OCI-LY1 (cell line): ENCODE measurements around the gene MTERF1.

Experiments used
- H2AFZ ChIP-seq: fragments of 200-600 bp; sonication (generic), shearing (Covaris generic); 2 replicates; pipeline ENCODE4 v1.6.0; 2014; ENCODE audit warnings: antibody characterized with exemption, mild to moderate bottlenecking, low read length
- H3F3A ChIP-seq: fragments of 200-600 bp; sonication (generic), shearing (Covaris generic); 2 replicates; pipeline ENCODE4 v1.6.0; 2014; ENCODE audit warnings: mild to moderate bottlenecking, antibody characterized with exemption, low read length, moderate library complexity; ENCODE audit not compliant: insufficient read depth
- H3K27ac ChIP-seq: fragments of 200-600 bp; sonication (generic); 2 replicates; pipeline ENCODE4 v1.5.1; 2014; ENCODE audit warnings: low read length, mixed run types, mild to moderate bottlenecking, low read depth; ENCODE audit not compliant: poor library complexity, severe bottlenecking
- H3K27me3 ChIP-seq: fragments of 200-600 bp; sonication (generic); 2 replicates; pipeline ENCODE4 v1.6.0; 2014; ENCODE audit warnings: antibody characterized with exemption, mild to moderate bottlenecking, low read length, moderate library complexity; ENCODE audit not compliant: insufficient read depth
- H3K36me3 ChIP-seq: fragments of 200-600 bp; sonication (generic); 2 replicates; pipeline ENCODE4 v1.6.1; 2014; ENCODE audit warnings: mild to moderate bottlenecking, antibody characterized with exemption, low read length, moderate library complexity, mixed read lengths; ENCODE audit not compliant: insufficient read depth
- H3K4me1 ChIP-seq: fragments of 200-600 bp; sonication (generic); 2 replicates; pipeline ENCODE4 v1.5.1; 2014; ENCODE audit warnings: mild to moderate bottlenecking, low read length, moderate library complexity; ENCODE audit not compliant: insufficient read depth, severe bottlenecking
- H3K4me2 ChIP-seq: fragments of 200-600 bp; sonication (generic), shearing (Covaris generic); 2 replicates; pipeline ENCODE4 v1.6.1; 2014; ENCODE audit warnings: low read length
- H3K4me3 ChIP-seq: fragments of 200-600 bp; sonication (generic); 2 replicates; pipeline ENCODE4 v1.5.1; 2014; ENCODE audit warnings: low read length, low read depth, mild to moderate bottlenecking, mixed read lengths; ENCODE audit not compliant: poor library complexity, severe bottlenecking
- H3K79me2 ChIP-seq: fragments of 200-600 bp; shearing (Covaris generic); 2 replicates; pipeline ENCODE4 v1.6.1; 2016; ENCODE audit warnings: mixed run types, low read length, mixed read lengths; ENCODE audit not compliant: insufficient read depth
- H3K9ac ChIP-seq: fragments of 200-600 bp; sonication (generic), shearing (Covaris generic); 2 replicates; pipeline ENCODE4 v1.6.1; 2014; ENCODE audit warnings: mild to moderate bottlenecking, low read length, mixed read lengths
- H3K9me2 ChIP-seq: fragments of 200-600 bp; sonication (generic), shearing (Covaris generic); 2 replicates; pipeline ENCODE4 v1.6.1; 2014; ENCODE audit warnings: low read depth, mild to moderate bottlenecking, low read length, mixed read lengths
- H3K9me3 ChIP-seq: fragments of 200-600 bp; shearing (Covaris generic); 2 replicates; pipeline ENCODE4 v1.6.1; 2014; ENCODE audit warnings: low read length, mixed read lengths
- H4K20me1 ChIP-seq: fragments of 200-600 bp; sonication (generic), shearing (Covaris generic); 2 replicates; pipeline ENCODE4 v1.6.0; 2016; ENCODE audit warnings: mild to moderate bottlenecking, low read length; ENCODE audit not compliant: insufficient read depth
- EZH2 ChIP-seq: fragments of 200-600 bp; sonication (generic), shearing (Covaris generic); IDR thresholded peaks from 2 replicates; pipeline ENCODE4 v1.8.0; 2017; ENCODE audit warnings: borderline replicate concordance, mixed run types, mild to moderate bottlenecking, antibody characterized with exemption, low read length, moderate library complexity, mixed read lengths
- TF ChIP-seq, protein P1 (sequence below): fragments of 200-600 bp; sonication (generic), shearing (Covaris generic); IDR thresholded peaks from 2 replicates; pipeline ENCODE4 v1.5.1; 2017; ENCODE audit warnings: mild to moderate bottlenecking, antibody characterized with exemption, low read length, moderate library complexity, mixed read lengths

Gene MTERF1, protein sequence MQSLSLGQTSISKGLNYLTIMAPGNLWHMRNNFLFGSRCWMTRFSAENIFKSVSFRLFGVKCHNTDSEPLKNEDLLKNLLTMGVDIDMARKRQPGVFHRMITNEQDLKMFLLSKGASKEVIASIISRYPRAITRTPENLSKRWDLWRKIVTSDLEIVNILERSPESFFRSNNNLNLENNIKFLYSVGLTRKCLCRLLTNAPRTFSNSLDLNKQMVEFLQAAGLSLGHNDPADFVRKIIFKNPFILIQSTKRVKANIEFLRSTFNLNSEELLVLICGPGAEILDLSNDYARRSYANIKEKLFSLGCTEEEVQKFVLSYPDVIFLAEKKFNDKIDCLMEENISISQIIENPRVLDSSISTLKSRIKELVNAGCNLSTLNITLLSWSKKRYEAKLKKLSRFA

DNA sequence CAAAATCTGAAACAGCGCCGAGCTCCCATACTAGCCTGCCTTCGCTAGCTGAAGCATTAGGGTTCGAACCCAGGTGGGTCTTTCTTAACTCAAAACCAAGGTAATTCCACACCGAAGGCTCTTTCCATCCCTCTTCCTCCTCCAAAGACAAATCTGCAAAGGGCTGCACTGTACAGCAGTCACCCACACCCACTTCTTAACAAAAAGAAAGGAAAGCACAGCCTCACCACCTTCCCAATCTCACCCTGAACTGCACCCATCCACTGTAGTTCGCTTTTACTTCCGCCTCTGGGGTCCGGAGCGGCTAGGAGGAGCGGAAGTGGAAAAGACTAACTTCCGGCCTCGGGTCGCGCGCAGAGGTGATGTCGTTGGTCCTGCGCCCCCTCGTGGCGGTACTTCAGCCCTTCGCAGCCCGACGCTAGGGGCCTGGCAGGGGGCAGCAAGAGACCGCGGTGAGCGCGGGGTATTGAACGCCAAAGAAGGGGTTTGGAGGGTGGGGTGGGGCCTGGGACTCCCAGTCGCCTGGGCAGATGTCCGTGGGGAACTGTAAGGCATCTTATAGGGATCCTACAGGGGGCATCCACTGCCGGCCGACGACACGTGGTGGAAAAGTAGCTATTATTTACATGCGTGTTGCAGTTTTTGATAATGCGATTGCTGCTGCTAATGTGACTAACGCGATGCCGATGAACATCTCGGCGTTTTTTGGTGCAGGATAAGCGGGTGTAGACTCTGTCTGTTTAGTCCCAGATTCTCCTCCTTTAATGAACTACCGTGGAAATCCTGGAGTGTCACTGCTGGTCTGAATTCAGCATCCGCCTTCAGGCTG is at the start of gene MTERF1:
TSS of gene MTERF1 (minus strand) at position 290 of the 829 bp plus-strand sequence. CDS start 619 bp downstream, outside the sequence.
- H3K4me1 ChIP-seq = peaks cover 28% of the 10 kb centered on the region
- H3K4me3 ChIP-seq = peak within 1 kb of the TSS; percentile 79
- peaks cover 24% of the 10 kb centered on the region for H3K36me3 ChIP-seq
- H3K27me3 ChIP-seq = no peaks in the 10 kb centered on the region
- H3K9me3 ChIP-seq = no peaks in the 10 kb centered on the region
- peak within 1 kb of the TSS; percentile 78 for H3K9ac ChIP-seq
- H3K79me2 ChIP-seq = peaks cover 36% of the 10 kb centered on the region
- TF ChIP-seq, protein P1, sequence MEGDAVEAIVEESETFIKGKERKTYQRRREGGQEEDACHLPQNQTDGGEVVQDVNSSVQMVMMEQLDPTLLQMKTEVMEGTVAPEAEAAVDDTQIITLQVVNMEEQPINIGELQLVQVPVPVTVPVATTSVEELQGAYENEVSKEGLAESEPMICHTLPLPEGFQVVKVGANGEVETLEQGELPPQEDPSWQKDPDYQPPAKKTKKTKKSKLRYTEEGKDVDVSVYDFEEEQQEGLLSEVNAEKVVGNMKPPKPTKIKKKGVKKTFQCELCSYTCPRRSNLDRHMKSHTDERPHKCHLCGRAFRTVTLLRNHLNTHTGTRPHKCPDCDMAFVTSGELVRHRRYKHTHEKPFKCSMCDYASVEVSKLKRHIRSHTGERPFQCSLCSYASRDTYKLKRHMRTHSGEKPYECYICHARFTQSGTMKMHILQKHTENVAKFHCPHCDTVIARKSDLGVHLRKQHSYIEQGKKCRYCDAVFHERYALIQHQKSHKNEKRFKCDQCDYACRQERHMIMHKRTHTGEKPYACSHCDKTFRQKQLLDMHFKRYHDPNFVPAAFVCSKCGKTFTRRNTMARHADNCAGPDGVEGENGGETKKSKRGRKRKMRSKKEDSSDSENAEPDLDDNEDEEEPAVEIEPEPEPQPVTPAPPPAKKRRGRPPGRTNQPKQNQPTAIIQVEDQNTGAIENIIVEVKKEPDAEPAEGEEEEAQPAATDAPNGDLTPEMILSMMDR = peak; percentile 100
- TF ChIP-seq EZH2 = no peak
- no peaks in the 10 kb centered on the region for H3K9me2 ChIP-seq
- no peaks in the 10 kb centered on the region for H4K20me1 ChIP-seq
- H3F3A ChIP-seq = no peaks in the 10 kb centered on the region
- H3K4me2 ChIP-seq = peak within 1 kb of the TSS; percentile 89
- H3K27ac ChIP-seq = no peak within 1 kb of the TSS
- H2AFZ ChIP-seq = peak within 1 kb of the TSS; percentile 97

DNA sequence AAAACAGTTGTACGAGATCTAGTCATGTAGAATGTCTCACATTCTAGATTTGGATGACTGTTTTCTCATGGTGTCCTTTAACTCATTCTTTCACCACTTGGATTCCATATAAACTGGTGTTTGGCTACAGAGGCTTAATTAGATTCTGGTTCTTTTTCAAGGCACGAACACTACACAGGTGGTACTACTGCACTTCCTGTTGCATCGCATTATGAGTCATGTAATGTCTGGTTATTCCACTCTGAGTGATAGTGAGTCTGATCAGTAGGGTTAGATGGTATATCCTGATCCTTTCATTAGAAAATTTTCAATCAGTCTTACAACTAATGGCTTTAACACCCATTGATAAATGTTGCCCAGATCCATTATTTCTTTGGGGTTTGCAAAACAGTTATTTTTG is 49.0 kb upstream of the MTERF1 start:
- Histone ChIP-seq H3K9ac (no peak overlapping the region), H3K9me3 (0 out of 2 replicates have a peak, but pooled peaks cover 3% of the 10 kb centered on the region), H4K20me1 (no peaks in the 10 kb centered on the region), H3K4me1 (no peaks in the 10 kb centered on the region), H3K27ac (no peak overlapping the region), H3F3A (no peaks in the 10 kb centered on the region), H2AFZ (no peak overlapping the region), H3K9me2 (no peaks in the 10 kb centered on the region), H3K79me2 (no peaks in the 10 kb centered on the region), H3K4me2 (no peak overlapping the region; the same call in 1 of the 2 replicates), H3K36me3 (no peaks in the 10 kb centered on the region), H3K4me3 (no peak overlapping the region), H3K27me3 (peaks cover 7% of the 10 kb centered on the region; the same call in 1 of the 2 replicates)
- TF ChIP-seq, protein P1 = no peak
- no peak for TF ChIP-seq EZH2

DNA sequence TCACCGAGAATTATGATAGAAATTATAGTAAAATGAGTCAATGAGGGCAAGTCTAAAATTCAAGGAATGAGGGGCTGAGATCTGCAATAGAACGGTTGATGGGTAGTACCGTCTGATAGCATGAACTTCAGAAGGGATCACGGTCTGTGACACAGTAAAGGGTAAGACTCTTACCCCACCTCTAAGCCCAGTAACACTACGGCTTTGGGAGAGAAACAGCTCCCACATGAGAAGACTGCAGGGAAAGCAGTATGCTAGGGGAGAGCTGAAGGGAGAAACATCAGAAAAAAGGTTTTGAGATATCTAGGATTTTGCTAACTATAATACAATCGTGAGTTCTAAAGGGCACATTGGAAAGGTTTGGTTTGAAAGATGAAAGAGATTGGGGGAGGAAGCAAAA is 47.4 kb upstream of the MTERF1 start:
- Histone ChIP-seq H3K27me3 (peaks cover 7% of the 10 kb centered on the region; the same call in 1 of the 2 replicates), H3F3A (no peaks in the 10 kb centered on the region), H2AFZ (no peak overlapping the region), H3K9me3 (0 out of 2 replicates have a peak, but pooled peaks cover 3% of the 10 kb centered on the region), H3K9ac (no peak overlapping the region), H3K27ac (no peak overlapping the region), H3K9me2 (no peaks in the 10 kb centered on the region), H3K4me1 (no peaks in the 10 kb centered on the region), H3K36me3 (no peaks in the 10 kb centered on the region), H3K79me2 (no peaks in the 10 kb centered on the region), H3K4me2 (no peak overlapping the region), H4K20me1 (no peaks in the 10 kb centered on the region), H3K4me3 (no peak overlapping the region)
- TF ChIP-seq, protein P1 = no peak
- no peak for TF ChIP-seq EZH2
